ENCODE measurements around the gene CLDN24. TPM values are rescaled to one million over a fixed set of nuclear protein-coding genes. Genes with fewer than 3 reads are reported as not detected.

CLDN24 gene
- total RNA-seq, 1 experiment from 2014 or later, result not detected

DNA sequence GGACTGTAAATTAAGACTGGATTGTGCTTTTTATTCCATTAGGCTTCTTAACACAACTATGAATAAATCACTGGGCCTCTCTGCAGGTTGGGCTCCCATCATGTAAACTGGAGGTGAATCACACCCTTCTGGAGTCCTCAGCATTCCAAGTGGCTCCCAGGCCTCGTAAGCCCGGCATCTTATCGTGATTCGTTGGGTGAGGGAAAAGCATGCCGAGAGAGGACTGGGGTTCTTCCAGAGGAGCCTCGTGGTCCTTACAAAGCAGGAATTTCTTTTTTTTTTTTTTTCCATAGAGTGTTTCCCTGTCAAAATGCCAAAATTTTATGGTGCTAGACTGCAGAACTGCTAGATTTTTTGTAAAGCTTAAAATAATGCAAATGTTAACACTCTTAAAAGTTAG, 22.2 kb downstream of the CLDN24 start:
- H3K36me3 Mint-ChIP-seq (ENCODE audit: insufficient read depth in 1 of 3, low read depth in 3 of 3), result peaks cover 28 to 58% (median 50%) of the 10 kb centered on the region in 3 experiments
- H3K9me3 Mint-ChIP-seq, result no peaks in the 10 kb centered on the region
- Histone ChIP-seq H3K56ac (ENCODE audit: insufficient read length, low read depth, low read length) (no peak overlapping the region), H3K4ac (ENCODE audit: low read depth, low read length) (no peak overlapping the region), H4K8ac (replicated peaks; ENCODE audit: insufficient read length, low read depth, low read length) (no peak overlapping the region), H3K4me1 (ENCODE audit: insufficient read depth, low read length) (no peaks in the 10 kb centered on the region), H2AFZ (ENCODE audit: low read length) (no peak overlapping the region), H3K79me2 (ENCODE audit: insufficient read depth, low read length) (no peaks in the 10 kb centered on the region), H3K9me3 (ENCODE audit: control insufficient read depth, low read depth, low read length) (no peaks in the 10 kb centered on the region), H2BK20ac (ENCODE audit: low read depth, low read length, poor library complexity, severe bottlenecking) (no peak overlapping the region), H2AK5ac (ENCODE audit: insufficient read length, low read length) (no peak overlapping the region), H2BK5ac (ENCODE audit: insufficient read length, low read length) (no peak overlapping the region), H3K23ac (ENCODE audit: insufficient read length, low read depth, low read length) (no peak overlapping the region), H3K9ac (ENCODE audit: extremely low read depth, insufficient read length, low read length) (no peak overlapping the region), H3K4me2 (ENCODE audit: insufficient read depth, insufficient read length, low read length) (no peak overlapping the region), H4K91ac (ENCODE audit: insufficient read length, low read depth, low read length) (no peak overlapping the region), H2BK15ac (ENCODE audit: low read depth, low read length) (no peak overlapping the region), H4K20me1 (ENCODE audit: control insufficient read depth, insufficient read depth, insufficient read length) (no peaks in the 10 kb centered on the region), H3K14ac (ENCODE audit: insufficient read depth, low read length) (no peak overlapping the region), H2BK120ac (ENCODE audit: low read depth, low read length, poor library complexity, severe bottlenecking) (no peak overlapping the region), H3K79me1 (ENCODE audit: insufficient read depth, low read depth, low read length, poor library complexity, severe bottlenecking) (no peaks in the 10 kb centered on the region), H4K5ac (ENCODE audit: insufficient read length, low read depth, low read length) (no peak overlapping the region), H3K27ac (ENCODE audit: insufficient read length, low read depth, low read length) (no peak overlapping the region), H3K18ac (ENCODE audit: insufficient read length, low read depth, low read length) (no peak overlapping the region), H3K27me3 (ENCODE audit: insufficient read depth, low read length) (no peaks in the 10 kb centered on the region), H3T11ph (ENCODE audit: low read length) (no peak overlapping the region), H2BK12ac (ENCODE audit: insufficient read length, low read depth, low read length) (no peak overlapping the region), H3K23me2 (ENCODE audit: insufficient read length, low read depth, low read length, poor library complexity, severe bottlenecking) (no peaks in the 10 kb centered on the region)
- no peak overlapping the region for H3K4me3 Mint-ChIP-seq
- WGBS (ENCODE audit: extremely low coverage, insufficient read length, low lambda C conversion rate), result no CpG with 5 or more reads among the region's 6 CpGs
- peak overlapping the region in 1 of 3 experiments; percentile 56; a peak in 1 of 7 replicates for H3K27ac Mint-ChIP-seq
- TF ChIP-seq, protein P1, sequence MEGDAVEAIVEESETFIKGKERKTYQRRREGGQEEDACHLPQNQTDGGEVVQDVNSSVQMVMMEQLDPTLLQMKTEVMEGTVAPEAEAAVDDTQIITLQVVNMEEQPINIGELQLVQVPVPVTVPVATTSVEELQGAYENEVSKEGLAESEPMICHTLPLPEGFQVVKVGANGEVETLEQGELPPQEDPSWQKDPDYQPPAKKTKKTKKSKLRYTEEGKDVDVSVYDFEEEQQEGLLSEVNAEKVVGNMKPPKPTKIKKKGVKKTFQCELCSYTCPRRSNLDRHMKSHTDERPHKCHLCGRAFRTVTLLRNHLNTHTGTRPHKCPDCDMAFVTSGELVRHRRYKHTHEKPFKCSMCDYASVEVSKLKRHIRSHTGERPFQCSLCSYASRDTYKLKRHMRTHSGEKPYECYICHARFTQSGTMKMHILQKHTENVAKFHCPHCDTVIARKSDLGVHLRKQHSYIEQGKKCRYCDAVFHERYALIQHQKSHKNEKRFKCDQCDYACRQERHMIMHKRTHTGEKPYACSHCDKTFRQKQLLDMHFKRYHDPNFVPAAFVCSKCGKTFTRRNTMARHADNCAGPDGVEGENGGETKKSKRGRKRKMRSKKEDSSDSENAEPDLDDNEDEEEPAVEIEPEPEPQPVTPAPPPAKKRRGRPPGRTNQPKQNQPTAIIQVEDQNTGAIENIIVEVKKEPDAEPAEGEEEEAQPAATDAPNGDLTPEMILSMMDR (conservative IDR thresholded peaks at IDR 0.05), result no peak
- DNase-seq, result no peak
- no peaks in the 10 kb centered on the region for H3K27me3 Mint-ChIP-seq (ENCODE audit: low read depth)
- no peaks in the 10 kb centered on the region for H3K4me1 Mint-ChIP-seq
